Measurements from ENCODE around the gene ARFGEF2. TPM values are rescaled to one million over a fixed set of nuclear protein-coding genes. Genes with fewer than 3 reads are reported as not detected.
A peak's percentile ranks its signal among the peaks of the same experiment; 100 is the strongest.

ARFGEF2 gene
- total and polyA plus RNA-seq, 2 donors (not counting 3 experiments of a cell fraction or from before 2014, with no cell fraction given): 12.7 to 32.6 TPM

DNA sequence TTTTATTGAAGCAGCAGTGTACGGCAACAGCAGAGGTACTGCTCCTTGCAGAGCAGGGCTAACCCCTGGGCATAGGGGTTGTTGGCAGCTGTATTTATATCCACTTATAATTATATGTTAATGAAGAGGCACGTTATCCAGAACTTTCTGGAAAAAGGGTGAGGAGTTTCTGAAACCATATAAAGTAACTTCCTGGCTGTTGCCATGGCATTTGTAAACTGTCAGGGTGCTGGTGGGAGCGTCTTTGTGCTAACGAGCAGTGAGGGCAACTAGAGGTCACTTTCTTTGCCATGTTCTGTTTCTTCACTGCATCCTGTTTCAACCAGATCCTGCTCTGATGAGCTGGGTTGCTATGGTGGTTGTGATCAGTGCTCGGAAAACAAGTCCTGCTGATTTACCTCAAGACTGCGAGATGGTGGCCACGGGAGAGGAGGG, 11.1 kb upstream of the ARFGEF2 start:
- no peaks in the 10 kb centered on the region for H3K27me3 ChIP-seq (ENCODE audit: control insufficient read depth in 2 of 2, insufficient read depth in 2 of 2, low read length in 2 of 2)
- dilution Hi-C loops (cut with MboI; ENCODE audit: extremely low pct_ligation_motif_present, low sequenced_read_pairs) (loop anchor here (25.0 kb wide), 1 partner anchor 248 kb away; no protein-coding TSS in a partner anchor), intact Hi-C loops (cut with micrococcal nuclease) (no loop called here)
- no peak overlapping the region for H3K4me2 ChIP-seq (ENCODE audit: insufficient read depth, low read length)
- H3K9me3 ChIP-seq (replicated peaks; ENCODE audit: control insufficient read depth, insufficient read depth, low read length): no peaks in the 10 kb centered on the region
- H3K27ac ChIP-seq (ENCODE audit: insufficient read depth, low read depth, low read length): no peak overlapping the region
- peak; percentile 41 for DNase-seq (ENCODE audit: low read depth, low spot score)
- H3K4me1 ChIP-seq (ENCODE audit: control insufficient read depth, extremely low read depth, insufficient read depth, low read length): peaks cover 9% of the 10 kb centered on the region
- no peak for TF ChIP-seq JUN (IDR thresholded peaks at IDR 0.05; ENCODE audit: borderline replicate concordance, insufficient read depth, insufficient read length, low read depth)
- TF ChIP-seq EZH2 (IDR thresholded peaks at IDR 0.05; ENCODE audit: borderline replicate concordance, low read depth, low read length, severe bottlenecking): no peak
- TF ChIP-seq POLR2AphosphoS5 (IDR thresholded peaks at IDR 0.05; ENCODE audit: insufficient read depth, low read depth, low read length): no peak
- TF ChIP-seq MYC (IDR thresholded peaks at IDR 0.05; ENCODE audit: low read depth, low read length): no peak
- TF ChIP-seq, protein P1, sequence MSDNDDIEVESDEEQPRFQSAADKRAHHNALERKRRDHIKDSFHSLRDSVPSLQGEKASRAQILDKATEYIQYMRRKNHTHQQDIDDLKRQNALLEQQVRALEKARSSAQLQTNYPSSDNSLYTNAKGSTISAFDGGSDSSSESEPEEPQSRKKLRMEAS (IDR thresholded peaks at IDR 0.05; ENCODE audit: insufficient read depth, insufficient read length): no peak
- TF ChIP-seq, protein P2, sequence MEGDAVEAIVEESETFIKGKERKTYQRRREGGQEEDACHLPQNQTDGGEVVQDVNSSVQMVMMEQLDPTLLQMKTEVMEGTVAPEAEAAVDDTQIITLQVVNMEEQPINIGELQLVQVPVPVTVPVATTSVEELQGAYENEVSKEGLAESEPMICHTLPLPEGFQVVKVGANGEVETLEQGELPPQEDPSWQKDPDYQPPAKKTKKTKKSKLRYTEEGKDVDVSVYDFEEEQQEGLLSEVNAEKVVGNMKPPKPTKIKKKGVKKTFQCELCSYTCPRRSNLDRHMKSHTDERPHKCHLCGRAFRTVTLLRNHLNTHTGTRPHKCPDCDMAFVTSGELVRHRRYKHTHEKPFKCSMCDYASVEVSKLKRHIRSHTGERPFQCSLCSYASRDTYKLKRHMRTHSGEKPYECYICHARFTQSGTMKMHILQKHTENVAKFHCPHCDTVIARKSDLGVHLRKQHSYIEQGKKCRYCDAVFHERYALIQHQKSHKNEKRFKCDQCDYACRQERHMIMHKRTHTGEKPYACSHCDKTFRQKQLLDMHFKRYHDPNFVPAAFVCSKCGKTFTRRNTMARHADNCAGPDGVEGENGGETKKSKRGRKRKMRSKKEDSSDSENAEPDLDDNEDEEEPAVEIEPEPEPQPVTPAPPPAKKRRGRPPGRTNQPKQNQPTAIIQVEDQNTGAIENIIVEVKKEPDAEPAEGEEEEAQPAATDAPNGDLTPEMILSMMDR (IDR thresholded peaks at IDR 0.05; ENCODE audit: extremely low read depth in 1 of 2, insufficient read depth in 1 of 2, low read depth in 1 of 2, low read length in 2 of 2): no peak
- no peak for TF ChIP-seq FOS (IDR thresholded peaks at IDR 0.05; ENCODE audit: borderline replicate concordance, insufficient read depth, low read length)
- no peak for TF ChIP-seq GATA2 (IDR thresholded peaks at IDR 0.05; ENCODE audit: insufficient read depth, insufficient read length, low read depth, low read length)
- TF ChIP-seq POLR2A (IDR thresholded peaks at IDR 0.05; ENCODE audit: low read depth, low read length): no peak
- ChIA-PET POLR2A (no interaction called here), CTCF (interaction anchor here (1.1 to 3.0 kb wide), 2 partner anchors 47 to 253 kb away, joined by 3 to 19 read pairs; no protein-coding TSS in a partner anchor)
- no peaks in the 10 kb centered on the region for H3K9me1 ChIP-seq (replicated peaks; ENCODE audit: control insufficient read depth, extremely low read depth, insufficient read depth, low read length)
- H3K36me3 ChIP-seq (ENCODE audit: control insufficient read depth in 2 of 2, extremely low read depth in 1 of 2, insufficient read depth in 2 of 2, low read length in 2 of 2): no peaks in the 10 kb centered on the region
- FAIRE-seq: no peak
- no peaks in the 10 kb centered on the region for H4K20me1 ChIP-seq (replicated peaks; ENCODE audit: control insufficient read depth, extremely low read depth, insufficient read depth, low read length)
- BruUV-seq (replicated peaks): no TSS peak
- no peak overlapping the region for H3K4me3 ChIP-seq (replicated peaks in 1 of 3; ENCODE audit: insufficient read depth in 1 of 3, low read depth in 1 of 3, low read length in 3 of 3)
- no peak overlapping the region for H2AFZ ChIP-seq (ENCODE audit: low read depth, low read length)
- H3K9ac ChIP-seq (replicated peaks; ENCODE audit: extremely low read depth, insufficient read depth, low read length): no peak overlapping the region
- no peaks in the 10 kb centered on the region for H3K79me2 ChIP-seq (ENCODE audit: control insufficient read depth, insufficient read depth, low read length)
